H1 (cell line): ENCODE measurements around the gene UMAD1. TPM values are rescaled to one million over a fixed set of nuclear protein-coding genes. Genes with fewer than 3 reads are reported as not detected.

Experiments used
- CTCF ChIA-PET: fragments of 300-600 bp; sonication (Branson Sonifier 250); formaldehyde crosslinking; loops from one replicate; lab custom pipeline; 2021; ENCODE audit not compliant: partially characterized antibody; lab: Charles Lee
- POLR2A ChIA-PET: fragments of 300-600 bp; sonication (Branson Sonifier 250); formaldehyde crosslinking; loops from one replicate; lab custom pipeline; 2021; ENCODE audit warnings: inconsistent platforms; ENCODE audit not compliant: partially characterized antibody; lab: Charles Lee
- DNase-seq, 2 experiments: peaks; one replicate each; pipeline versions ENCODE4 v3.0.0 to v3.0.0-alpha.2; 2010 to 2022; ENCODE audit warnings: low spot score in 2 of 2, low read depth in 1 of 2, mixed read lengths in 1 of 2
- FAIRE-seq: peaks from 2 replicates; lab custom pipeline; 2011; peaks lifted over from hg19 to GRCh38; lab: Jason Lieb, UNC
- H2AFZ ChIP-seq: 2 replicates; pipeline ENCODE4 v1.8.1; 2012; ENCODE audit warnings: low read length, inconsistent platforms
- H2AK5ac ChIP-seq: 2 replicates; pipeline ENCODE4 v1.6.1; 2013; ENCODE audit warnings: low read depth, low read length
- H2BK120ac ChIP-seq: replicated peaks from 2 replicates; pipeline ENCODE3; 2013; ENCODE audit warnings: low read depth, low read length, inconsistent platforms
- H2BK12ac ChIP-seq: 2 replicates; pipeline ENCODE4 v1.6.1; 2013; ENCODE audit warnings: low read depth, low read length
- H2BK15ac ChIP-seq: 2 replicates; pipeline ENCODE4 v1.6.1; 2013; ENCODE audit warnings: low read length
- H2BK20ac ChIP-seq: 2 replicates; pipeline ENCODE4 v1.6.1; 2013; ENCODE audit warnings: low read length
- H2BK5ac ChIP-seq: 2 replicates; pipeline ENCODE4 v1.6.1; 2013; ENCODE audit warnings: low read depth, low read length
- H3K14ac ChIP-seq: 2 replicates; pipeline ENCODE4 v1.6.1; 2013; ENCODE audit warnings: inconsistent platforms; ENCODE audit not compliant: insufficient read length
- H3K18ac ChIP-seq: 2 replicates; pipeline ENCODE4 v1.6.1; 2013; ENCODE audit warnings: low read length; ENCODE audit errors: extremely low read depth
- H3K23ac ChIP-seq: 2 replicates; pipeline ENCODE4 v1.6.1; 2013; ENCODE audit warnings: inconsistent platforms; ENCODE audit not compliant: insufficient read length
- H3K23me2 ChIP-seq: 2 replicates; pipeline ENCODE4 v1.6.1; 2013; ENCODE audit warnings: low read depth, low read length
- H3K27ac ChIP-seq: 2 replicates; pipeline ENCODE4 v1.6.1; 2011; ENCODE audit warnings: low read depth, low read length, inconsistent platforms
- H3K27me3 ChIP-seq, 4 experiments: replicated peaks in 1 of 4; 1 replicate in 1 of 4; 2 replicates in 3 of 4; pipeline versions ENCODE4 v1.6.1 to v1.8.1; 2011 to 2013; ENCODE audit warnings: low read length in 3 of 4, mild to moderate bottlenecking in 3 of 4, inconsistent platforms in 2 of 4, mixed read lengths in 2 of 4, moderate library complexity in 1 of 4; ENCODE audit not compliant: control insufficient read depth in 3 of 4, insufficient read depth in 3 of 4; ENCODE audit errors: extremely low read depth in 1 of 4
- H3K36me3 ChIP-seq, 4 experiments: 2 replicates each; pipeline versions ENCODE4 v1.6.1 to v1.8.1; 2011 to 2013; ENCODE audit warnings: mild to moderate bottlenecking in 4 of 4, low read length in 3 of 4, moderate library complexity in 2 of 4, control low read depth in 1 of 4, inconsistent platforms in 1 of 4; ENCODE audit not compliant: insufficient read depth in 4 of 4, control insufficient read depth in 2 of 4
- H3K4ac ChIP-seq: replicated peaks from 2 replicates; pipeline ENCODE3; 2013; ENCODE audit warnings: low read length, low read depth, mixed read lengths, inconsistent platforms; ENCODE audit not compliant: insufficient read length
- H3K4me1 ChIP-seq, 4 experiments: replicated peaks in 1 of 4; 1 replicate in 1 of 4; 2 replicates in 3 of 4; pipeline versions ENCODE4 v1.6.1 to v1.8.1; 2011 to 2013; ENCODE audit warnings: low read length in 3 of 4, inconsistent platforms in 2 of 4, mixed read lengths in 1 of 4; ENCODE audit not compliant: insufficient read depth in 4 of 4, control insufficient read depth in 3 of 4
- H3K4me2 ChIP-seq, 2 experiments: 2 replicates each; pipeline versions ENCODE4 v1.6.1 to v1.8.1; 2011 to 2013; ENCODE audit warnings: low read depth in 2 of 2, low read length in 2 of 2, control low read depth in 1 of 2, inconsistent platforms in 1 of 2, mild to moderate bottlenecking in 1 of 2; ENCODE audit not compliant: insufficient read depth in 1 of 2
- H3K4me3 ChIP-seq, 4 experiments: fragments of 200-600, 300-600 bp in 1 of 4; sonication (generic), shearing (Covaris generic), sonication (Bioruptor Twin) in 1 of 4; 2 replicates each; pipeline versions ENCODE4 v1.5.1 to v1.8.1; 2011 to 2016; ENCODE audit warnings: low read length in 4 of 4, low read depth in 3 of 4, control low read depth in 2 of 4, inconsistent platforms in 2 of 4, mild to moderate bottlenecking in 2 of 4, mixed read lengths in 1 of 4, moderate library complexity in 1 of 4; ENCODE audit not compliant: insufficient read depth in 2 of 4; ENCODE audit errors: extremely low read depth in 1 of 4
- H3K56ac ChIP-seq: replicated peaks from 2 replicates; pipeline ENCODE3; 2013; ENCODE audit warnings: low read depth, mild to moderate bottlenecking, mixed read lengths, low read length, inconsistent platforms; ENCODE audit not compliant: insufficient read length
- H3K79me1 ChIP-seq: 2 replicates; pipeline ENCODE4 v1.6.1; 2013; ENCODE audit warnings: low read depth, low read length, control low read depth
- H3K79me2 ChIP-seq, 2 experiments: 2 replicates each; pipeline versions ENCODE4 v1.6.1 to v1.8.1; 2012 to 2013; ENCODE audit warnings: low read length in 2 of 2, mild to moderate bottlenecking in 2 of 2, inconsistent platforms in 1 of 2; ENCODE audit not compliant: insufficient read depth in 2 of 2, control insufficient read depth in 1 of 2
- H3K9ac ChIP-seq, 4 experiments: replicated peaks in 1 of 4; 1 replicate in 1 of 4; 2 replicates in 3 of 4; pipeline versions ENCODE4 v1.6.1 to v1.8.1; 2011 to 2013; ENCODE audit warnings: low read depth in 3 of 4, low read length in 3 of 4, control low read depth in 2 of 4, mild to moderate bottlenecking in 2 of 4, moderate library complexity in 2 of 4, inconsistent platforms in 1 of 4; ENCODE audit errors: extremely low read depth in 1 of 4
- H3K9me3 ChIP-seq, 2 experiments: 2 replicates each; pipeline versions ENCODE4 v1.6.1 to v1.8.1; 2012 to 2013; ENCODE audit warnings: mild to moderate bottlenecking in 2 of 2, moderate library complexity in 2 of 2, control low read depth in 1 of 2, inconsistent platforms in 1 of 2, low read depth in 1 of 2, low read length in 1 of 2, mixed read lengths in 1 of 2; ENCODE audit not compliant: insufficient read depth in 2 of 2
- H4K20me1 ChIP-seq, 2 experiments: replicated peaks in 1 of 2; 2 replicates each; pipeline versions ENCODE3 to v1.8.1; 2011 to 2013; ENCODE audit warnings: inconsistent platforms in 2 of 2, low read length in 2 of 2, mild to moderate bottlenecking in 1 of 2; ENCODE audit not compliant: insufficient read depth in 2 of 2, control insufficient read depth in 1 of 2
- H4K5ac ChIP-seq: 2 replicates; pipeline ENCODE4 v1.6.1; 2013; ENCODE audit warnings: low read length, low read depth, mixed read lengths, inconsistent platforms; ENCODE audit not compliant: insufficient read length
- H4K8ac ChIP-seq: 2 replicates; pipeline ENCODE4 v1.8.0; 2013; ENCODE audit warnings: mild to moderate bottlenecking, moderate library complexity, low read length, inconsistent platforms; ENCODE audit not compliant: insufficient read depth; ENCODE audit errors: extremely low read depth
- H4K91ac ChIP-seq: replicated peaks from 2 replicates; pipeline ENCODE3; 2013; ENCODE audit warnings: low read length, mixed read lengths, inconsistent platforms; ENCODE audit not compliant: insufficient read length
- BCL11A ChIP-seq, 2 experiments: IDR thresholded peaks; one replicate each; pipeline ENCODE4 v1.6.1; 2011; ENCODE audit warnings: low read depth in 2 of 2, low read length in 2 of 2, mild to moderate bottlenecking in 2 of 2
- GABPA ChIP-seq: IDR thresholded peaks from 2 replicates; pipeline ENCODE4 v1.6.1; 2011; ENCODE audit warnings: mild to moderate bottlenecking, low read length, moderate library complexity, borderline replicate concordance; ENCODE audit not compliant: insufficient read depth
- POLR2AphosphoS5 ChIP-seq: IDR thresholded peaks from 2 replicates; pipeline ENCODE4 v1.6.1; 2011; ENCODE audit warnings: low read depth, low read length
- RNF2 ChIP-seq: fragments of 200-900, 300-1000 bp; sonication (generic); IDR thresholded peaks from 2 replicates; pipeline ENCODE4 v1.7.1; 2016; ENCODE audit warnings: borderline replicate concordance, low read depth, mild to moderate bottlenecking, antibody characterized with exemption, low read length; ENCODE audit not compliant: poor library complexity, severe bottlenecking; ENCODE audit errors: missing control alignments
- RXRA ChIP-seq: IDR thresholded peaks from 2 replicates; pipeline ENCODE4 v1.6.1; 2011; ENCODE audit warnings: low read depth, mild to moderate bottlenecking, low read length, moderate library complexity; ENCODE audit not compliant: insufficient read depth
- SP4 ChIP-seq: IDR thresholded peaks from 2 replicates; pipeline ENCODE4 v1.6.1; 2012; ENCODE audit warnings: low read length, inconsistent platforms
- ZNF274 ChIP-seq: IDR thresholded peaks from 2 replicates; pipeline ENCODE4 v1.7.0; 2012; ENCODE audit warnings: low read length, borderline replicate concordance; ENCODE audit errors: extremely low read depth
- WGBS, 2 experiments: shearing (Covaris generic) in 1 of 2; methylation state at CpG; one replicate each; pipeline versions ENCODE4 v1.1.6 to v1.1.7; 2013 to 2015; ENCODE audit warnings: low lambda C conversion rate in 2 of 2, mixed read lengths in 2 of 2, inconsistent platforms in 1 of 2, low coverage in 1 of 2, missing lambda C conversion rate in 1 of 2; ENCODE audit not compliant: insufficient replicate concordance in 2 of 2, insufficient coverage in 1 of 2, insufficient read length in 1 of 2; ENCODE audit errors: extremely low coverage in 1 of 2, missing lambda C conversion rate in 1 of 2; 5-methylcytosine and 5-hydroxymethylcytosine counted together
- polyA plus RNA-seq, 7 experiments: library from polyadenylated mRNA; depleted of rRNA in 3 of 7; stranded (reverse) in 5 of 7; unstranded in 2 of 7; fragments of >200 nt in 5 of 7; fragments of 200-250 nt in 2 of 7; gene quantifications; 1 replicate in 5 of 7; 2 replicates in 1 of 7; 4 replicates in 1 of 7; pipeline versions ENCODE4 v1.2.1 to v1.2.3, GENCODE V29; 2011 to 2013; ENCODE audit warnings: missing spikeins in 2 of 7, mixed read lengths in 2 of 7
- total RNA-seq: library from RNA; stranded (reverse); fragmentation: NEBNext Ultra II Directional; extraction: Animal tissue kit (Norgen Biotek cat#: 25700); gene quantifications from 2 replicates; pipeline ENCODE4 v1.2.1, GENCODE V29; 2021

Gene UMAD1
- total and polyA plus RNA-seq, 2 of the 8 experiments (the other 6 are each of a cell fraction or from before 2014, with no cell fraction given), result 10.4 to 12.3 TPM

DNA sequence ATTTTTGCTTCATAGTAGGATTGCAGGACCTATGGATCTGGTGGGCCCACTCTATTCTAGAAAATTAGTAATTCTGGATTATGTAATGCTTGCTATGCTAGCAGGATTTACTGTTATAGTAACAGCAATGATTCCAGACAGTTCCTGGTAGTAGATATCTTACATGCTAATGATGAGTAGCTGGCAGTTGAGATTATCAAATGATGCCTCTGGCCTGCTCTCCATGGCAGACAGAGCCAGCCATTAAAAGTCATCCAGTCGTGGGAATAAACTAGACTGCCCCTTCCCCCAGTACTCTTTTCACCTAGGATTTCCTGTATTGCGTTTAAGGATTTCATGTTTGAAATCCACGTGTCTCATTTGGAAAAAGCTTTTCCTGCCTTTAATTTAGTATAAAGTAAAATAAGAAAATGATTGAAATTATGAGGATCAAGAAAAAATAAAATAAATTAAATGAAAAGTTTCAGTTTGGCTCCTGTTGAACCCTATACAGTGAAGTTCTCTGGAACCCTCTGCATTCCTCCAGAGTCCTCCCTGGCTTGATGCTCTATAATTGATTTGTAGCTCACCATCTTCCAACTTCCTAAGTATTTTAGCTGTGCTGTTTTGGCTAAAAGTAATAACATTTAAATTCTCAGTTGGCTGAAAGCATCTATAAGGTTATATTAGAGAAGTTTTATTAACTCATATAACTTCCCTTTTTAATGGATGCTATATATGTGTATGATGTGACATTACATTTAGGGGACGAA lies 14.6 kb downstream of the UMAD1 start:
- H4K8ac ChIP-seq, result no peak overlapping the region
- no peak overlapping the region for H4K5ac ChIP-seq
- H4K91ac ChIP-seq, result no peak overlapping the region
- no peak overlapping the region for H2BK15ac ChIP-seq
- H3K9me3 ChIP-seq, result no peaks in the 10 kb centered on the region
- no peaks in the 10 kb centered on the region for H3K36me3 ChIP-seq
- DNase-seq, result no peak
- no peak overlapping the region for H2BK20ac ChIP-seq
- no peak overlapping the region for H2BK5ac ChIP-seq
- no peaks in the 10 kb centered on the region for H3K23me2 ChIP-seq
- no peak overlapping the region for H3K9ac ChIP-seq
- no peak overlapping the region for H2AK5ac ChIP-seq
- no peak overlapping the region for H3K18ac ChIP-seq
- WGBS, 2 experiments, result 86% methylated on average over 4 of the region's 4 CpGs; no CpG with 5 or more reads in 1 of the 2 experiments
- H4K20me1 ChIP-seq, result no peaks in the 10 kb centered on the region
- H3K4ac ChIP-seq, result no peak overlapping the region
- 0 out of 7 replicates have a peak, but pooled peaks cover 0 to 3% (median 0%) of the 10 kb centered on the region in 4 experiments for H3K4me1 ChIP-seq
- no peak overlapping the region for H3K14ac ChIP-seq
- H3K56ac ChIP-seq, result no peak overlapping the region
- ChIA-PET POLR2A (no interaction called here), CTCF (interaction anchor here (0.7 to 2.7 kb wide), 5 partner anchors 13 to 380 kb away, joined by 3 to 12 read pairs (median 4); partner anchors contain the start of gene UMAD1)
- no peak overlapping the region for H2AFZ ChIP-seq
- H3K27me3 ChIP-seq, result no peaks in the 10 kb centered on the region
- H3K79me1 ChIP-seq, result no peaks in the 10 kb centered on the region; the same call in 1 of the 2 replicates
- no peak overlapping the region for H3K4me2 ChIP-seq
- FAIRE-seq, result no peak
- H2BK120ac ChIP-seq, result no peak overlapping the region
- peaks cover 0 to 3% of the 10 kb centered on the region in 2 experiments; a peak in 2 of 4 replicates for H3K79me2 ChIP-seq
- no peak overlapping the region for H3K4me3 ChIP-seq
- TF ChIP-seq ZNF274, result no peak
- TF ChIP-seq RNF2, result no peak
- no peak for TF ChIP-seq GABPA
- no peak for TF ChIP-seq POLR2AphosphoS5
- no peak for TF ChIP-seq BCL11A (IDR thresholded peaks at IDR 0.05; ENCODE audit: low read depth in 2 of 2, low read length in 2 of 2)
- no peak for TF ChIP-seq SP4
- TF ChIP-seq RXRA, result no peak
- no peak overlapping the region for H3K27ac ChIP-seq
- H3K23ac ChIP-seq, result no peak overlapping the region
- H2BK12ac ChIP-seq, result no peak overlapping the region
